ENCODE data around the gene LMO7. TPM values are rescaled to one million over a fixed set of nuclear protein-coding genes. Genes with fewer than 3 reads are reported as not detected.
A peak's percentile ranks its signal among the peaks of the same experiment; 100 is the strongest.

Gene LMO7
- total RNA-seq, 1 donor from 2014 or later: 239 TPM

DNA sequence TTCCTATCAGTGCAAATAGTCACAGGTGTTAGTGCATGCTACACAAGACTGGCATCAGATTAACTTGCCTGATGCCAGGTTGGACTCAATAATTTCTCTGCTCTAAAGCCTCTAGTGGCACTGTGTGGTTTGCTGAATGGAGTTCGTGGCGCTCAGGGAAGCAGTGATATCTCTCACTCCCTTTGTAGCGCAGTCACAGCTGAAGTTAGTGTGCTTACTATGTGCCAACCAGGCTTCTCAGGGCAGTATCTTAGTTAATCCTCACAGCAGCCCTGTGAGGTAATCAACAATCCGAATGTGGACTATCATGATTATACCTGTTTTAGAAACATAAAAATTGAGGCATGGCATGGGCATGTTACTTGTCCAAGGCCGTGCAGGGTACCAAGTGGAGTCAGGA, 190.3 kb downstream of the LMO7 start:
- DNase-seq (ENCODE audit: extremely low spot score, unreplicated experiment): no peak
- Mint-ChIP-seq H3K4me3 (ENCODE audit: unreplicated experiment) (no peak overlapping the region), H3K4me1 (ENCODE audit: unreplicated experiment) (peaks cover 4% of the 10 kb centered on the region), H3K36me3 (ENCODE audit: unreplicated experiment) (peaks cover 48% of the 10 kb centered on the region), H3K27me3 (ENCODE audit: unreplicated experiment) (no peaks in the 10 kb centered on the region), H3K27ac (ENCODE audit: unreplicated experiment) (no peak overlapping the region), H3K9me3 (ENCODE audit: unreplicated experiment) (peaks cover 6% of the 10 kb centered on the region)
- TF ChIP-seq CTCF (IDR thresholded peaks at IDR 0.05): no peak

DNA sequence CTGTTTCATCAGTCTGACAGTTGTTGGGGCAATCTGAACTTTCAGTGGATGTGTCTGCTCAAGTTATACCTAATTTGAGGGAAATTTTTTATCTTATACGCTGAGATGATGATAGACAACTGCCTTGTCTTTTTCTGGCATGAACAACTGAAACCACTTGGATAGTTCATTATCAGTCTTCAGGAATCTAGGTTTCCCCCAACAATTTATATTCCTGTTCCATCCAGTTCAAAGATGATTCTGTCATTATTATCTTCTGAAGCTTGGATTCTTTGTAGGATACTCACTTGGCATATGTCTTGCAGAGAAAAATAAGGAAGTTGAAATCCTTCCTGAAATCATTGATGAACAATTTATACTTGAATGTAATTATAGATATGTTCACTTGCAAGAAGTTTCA, 193.7 kb downstream of the LMO7 start:
- Mint-ChIP-seq H3K9me3 (ENCODE audit: unreplicated experiment) (peaks cover 7% of the 10 kb centered on the region), H3K27me3 (ENCODE audit: unreplicated experiment) (no peaks in the 10 kb centered on the region), H3K27ac (ENCODE audit: unreplicated experiment) (no peak overlapping the region), H3K4me1 (ENCODE audit: unreplicated experiment) (peaks cover 4% of the 10 kb centered on the region), H3K36me3 (ENCODE audit: unreplicated experiment) (peaks cover 37% of the 10 kb centered on the region), H3K4me3 (ENCODE audit: unreplicated experiment) (no peak overlapping the region)
- no peak for TF ChIP-seq CTCF (IDR thresholded peaks at IDR 0.05)
- no peak for DNase-seq (ENCODE audit: extremely low spot score, unreplicated experiment)

DNA sequence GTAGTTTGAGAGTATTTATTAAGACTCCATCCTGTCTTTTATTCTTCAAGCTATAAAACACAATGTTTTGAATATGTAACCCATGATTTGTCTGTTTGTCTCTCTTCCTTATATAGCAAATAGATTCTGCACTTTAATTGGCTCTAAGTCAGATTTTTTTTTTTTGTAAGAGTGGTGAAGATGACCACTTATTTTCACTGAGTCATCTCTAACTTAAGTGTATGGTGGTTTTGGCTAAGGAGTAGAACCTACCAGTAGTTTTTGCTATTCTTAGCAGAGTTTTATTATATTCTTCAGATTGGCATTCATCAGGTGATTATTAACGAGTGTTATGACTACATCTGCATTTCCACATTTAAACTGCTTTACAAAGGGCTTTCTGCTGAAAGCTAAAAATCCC, 194.7 kb downstream of the LMO7 start:
- no peak for TF ChIP-seq CTCF (IDR thresholded peaks at IDR 0.05)
- Mint-ChIP-seq H3K27me3 (ENCODE audit: unreplicated experiment) (no peaks in the 10 kb centered on the region), H3K4me3 (ENCODE audit: unreplicated experiment) (no peak overlapping the region), H3K4me1 (ENCODE audit: unreplicated experiment) (peaks cover 4% of the 10 kb centered on the region), H3K9me3 (ENCODE audit: unreplicated experiment) (peaks cover 7% of the 10 kb centered on the region), H3K36me3 (ENCODE audit: unreplicated experiment) (peaks cover 37% of the 10 kb centered on the region), H3K27ac (ENCODE audit: unreplicated experiment) (peak overlapping the region; percentile 43)
- DNase-seq (ENCODE audit: extremely low spot score, unreplicated experiment): no peak

DNA sequence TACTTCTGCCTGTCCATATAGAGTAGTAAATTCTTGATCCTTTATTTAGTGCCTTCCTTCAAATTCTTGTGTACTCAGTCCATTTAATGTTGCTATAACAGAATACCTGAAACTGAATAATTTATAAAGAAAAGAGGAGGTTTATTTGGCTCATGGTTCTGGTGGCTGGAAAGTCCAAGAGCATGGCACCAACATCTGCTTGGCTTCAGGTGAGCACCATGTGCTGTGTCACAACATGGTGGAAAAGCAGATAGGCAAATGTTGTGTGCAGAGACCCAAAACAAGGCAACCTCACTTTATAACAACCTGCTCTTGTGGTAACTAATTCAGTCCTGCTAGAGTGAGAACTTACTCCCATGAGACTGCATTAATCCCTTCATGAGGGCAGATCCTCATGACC, 195.3 kb downstream of the LMO7 start:
- peaks cover 4% of the 10 kb centered on the region for H3K4me1 Mint-ChIP-seq (ENCODE audit: unreplicated experiment)
- H3K9me3 Mint-ChIP-seq (ENCODE audit: unreplicated experiment): peaks cover 7% of the 10 kb centered on the region
- DNase-seq (ENCODE audit: extremely low spot score, unreplicated experiment): no peak
- TF ChIP-seq CTCF (IDR thresholded peaks at IDR 0.05): no peak
- H3K36me3 Mint-ChIP-seq (ENCODE audit: unreplicated experiment): peaks cover 38% of the 10 kb centered on the region
- no peak overlapping the region for H3K27ac Mint-ChIP-seq (ENCODE audit: unreplicated experiment)
- no peaks in the 10 kb centered on the region for H3K27me3 Mint-ChIP-seq (ENCODE audit: unreplicated experiment)
- H3K4me3 Mint-ChIP-seq (ENCODE audit: unreplicated experiment): no peak overlapping the region

DNA sequence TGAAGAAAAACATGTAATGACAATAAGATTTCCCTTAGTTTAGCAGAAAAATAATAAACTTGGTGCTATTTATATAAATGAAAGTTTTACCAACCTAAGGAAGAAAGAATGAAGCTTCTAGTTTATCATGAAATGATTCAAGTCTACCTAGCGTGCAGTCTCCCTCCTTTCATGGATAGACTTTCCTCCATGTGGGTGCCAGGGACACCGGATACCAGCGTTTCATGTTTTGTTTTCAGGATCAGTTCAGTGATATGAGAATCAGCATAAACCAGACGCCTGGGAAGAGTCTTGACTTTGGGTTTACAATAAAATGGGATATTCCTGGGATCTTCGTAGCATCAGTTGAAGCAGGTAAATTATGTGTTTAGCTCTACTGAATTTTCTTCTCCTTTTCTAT, 196.7 kb downstream of the LMO7 start:
- H3K9me3 Mint-ChIP-seq (ENCODE audit: unreplicated experiment): peaks cover 7% of the 10 kb centered on the region
- no peak for DNase-seq (ENCODE audit: extremely low spot score, unreplicated experiment)
- H3K27ac Mint-ChIP-seq (ENCODE audit: unreplicated experiment): no peak overlapping the region
- H3K36me3 Mint-ChIP-seq (ENCODE audit: unreplicated experiment): peaks cover 40% of the 10 kb centered on the region
- H3K4me1 Mint-ChIP-seq (ENCODE audit: unreplicated experiment): peaks cover 4% of the 10 kb centered on the region
- H3K27me3 Mint-ChIP-seq (ENCODE audit: unreplicated experiment): no peaks in the 10 kb centered on the region
- no peak overlapping the region for H3K4me3 Mint-ChIP-seq (ENCODE audit: unreplicated experiment)
- TF ChIP-seq CTCF (IDR thresholded peaks at IDR 0.05): no peak
